HepG2 (cell line): Measurements from ENCODE around the gene DNMT1. TPM values are rescaled to one million over a fixed set of nuclear protein-coding genes. Genes with fewer than 3 reads are reported as not detected.

Source experiments
- AGO2 ChIP-seq: fragments of 200-400 bp; formaldehyde crosslinking; optimal IDR thresholded peaks from 2 replicates; pipeline ENCODE3; 2017; ENCODE audit warnings: mild to moderate bottlenecking, low read depth, low read length, moderate library complexity
- AHR ChIP-seq: IDR thresholded peaks from 2 replicates; pipeline ENCODE4 v1.6.1; 2018; ENCODE audit warnings: missing genetic modification reagents, missing compliant biosample characterization
- ASH2L ChIP-seq: fragments of 300-600, 200-600 bp; sonication (generic); IDR thresholded peaks from 2 replicates; pipeline ENCODE4 v1.7.0; 2017; ENCODE audit warnings: low read depth, mild to moderate bottlenecking, moderate library complexity, mixed read lengths, low read length; ENCODE audit not compliant: insufficient read length
- HOXA9 ChIP-seq: sonication (generic); formaldehyde crosslinking; IDR thresholded peaks from 2 replicates; pipeline ENCODE4 v1.8.1; 2022; ENCODE audit warnings: missing genetic modification reagents, mild to moderate bottlenecking, moderate library complexity, borderline replicate concordance
- KDM3A ChIP-seq: IDR thresholded peaks from 2 replicates; pipeline ENCODE4 v1.6.1; 2018; ENCODE audit warnings: low read depth, missing compliant biosample characterization
- MATR3 ChIP-seq: sonication (generic); formaldehyde crosslinking; IDR thresholded peaks from 2 replicates; pipeline ENCODE4 v1.4.0; 2020; ENCODE audit warnings: missing genetic modification reagents
- MXD4 ChIP-seq: IDR thresholded peaks from 2 replicates; pipeline ENCODE4 v1.6.1; 2016; ENCODE audit warnings: mild to moderate bottlenecking, missing biosample characterization, missing genetic modification reagents
- NKX3-1 ChIP-seq: sonication (generic); formaldehyde crosslinking; IDR thresholded peaks from 2 replicates; pipeline ENCODE4 v1.5.0; 2020; ENCODE audit warnings: missing genetic modification reagents
- PTBP1 ChIP-seq: fragments of 200-400 bp; formaldehyde crosslinking; IDR thresholded peaks from 2 replicates; pipeline ENCODE4 v1.6.1; 2018; ENCODE audit warnings: low read length, low read depth; ENCODE audit not compliant: poor library complexity, severe bottlenecking
- SIN3B ChIP-seq: fragments of 150-350 bp; IDR thresholded peaks from 2 replicates; pipeline ENCODE4 v1.6.1; 2014; ENCODE audit warnings: low read length
- SMARCE1 ChIP-seq: fragments of 450-650 bp; IDR thresholded peaks from 2 replicates; pipeline ENCODE4 v1.6.1; 2017; ENCODE audit warnings: borderline replicate concordance
- SP1 ChIP-seq, 2 experiments: fragments of 450-650 bp in 1 of 2; sonication (generic) in 1 of 2; formaldehyde crosslinking in 1 of 2; IDR thresholded peaks; 2 replicates each; pipeline versions ENCODE4 v1.4.0 to v1.6.1; 2016 to 2020; ENCODE audit warnings: missing genetic modification reagents in 1 of 2
- TMF1 ChIP-seq: sonication (generic); formaldehyde crosslinking; IDR thresholded peaks from 2 replicates; pipeline ENCODE4 v1.8.1; 2022; ENCODE audit warnings: low read depth, missing genetic modification reagents
- ZBTB8A ChIP-seq: sonication (generic); formaldehyde crosslinking; IDR thresholded peaks from 2 replicates; pipeline ENCODE4 v1.4.0; 2020; ENCODE audit warnings: mild to moderate bottlenecking, low read depth, missing genetic modification reagents, borderline replicate concordance
- polyA plus RNA-seq, 8 experiments: library from polyadenylated mRNA; depleted of rRNA in 3 of 8; stranded (reverse) in 7 of 8; unstranded in 1 of 8; fragments of >200 nt; fragmentation: Illumina TruSeq in 4 of 8; extraction: Trizol in 4 of 8; gene quantifications; 2 replicates each; pipeline versions ENCODE4 v1.2.1 to v1.2.3, GENCODE V29; 2011 to 2016; ENCODE audit warnings: low read depth in 4 of 8, missing spikeins in 1 of 8, mixed read lengths in 1 of 8; ENCODE audit not compliant: insufficient read depth in 1 of 8
- total RNA-seq, 5 experiments: library from RNA; depleted of rRNA; stranded (reverse); fragments of >200 nt; fragmentation: Illumina TruSeq; extraction: Trizol; gene quantifications; 2 replicates each; pipeline ENCODE4 v1.2.3, GENCODE V29; 2016; ENCODE audit warnings: low read depth in 1 of 5
- TF ChIP-seq, protein P1 (sequence below), 2 experiments: fragments of 450-650 bp in 1 of 2; sonication (generic) in 1 of 2; formaldehyde crosslinking in 1 of 2; IDR thresholded peaks; 2 replicates each; pipeline versions ENCODE4 v1.6.1 to v1.8.0; 2016 to 2022; ENCODE audit warnings: antibody characterized with exemption in 1 of 2, mild to moderate bottlenecking in 1 of 2, missing genetic modification reagents in 1 of 2
- TF ChIP-seq, protein P2 (sequence below): sonication (generic); formaldehyde crosslinking; IDR thresholded peaks from 2 replicates; pipeline ENCODE4 v1.9.0; 2021; ENCODE audit warnings: missing genetic modification reagents, borderline replicate concordance
- TF ChIP-seq, protein P3 (sequence below): sonication (generic); formaldehyde crosslinking; IDR thresholded peaks from 2 replicates; pipeline ENCODE4 v1.4.0; 2020; ENCODE audit warnings: low read depth, mild to moderate bottlenecking, missing genetic modification reagents

The DNMT1 gene
- total and polyA plus RNA-seq, 2 of the 13 experiments (the other 11 are each of a cell fraction or from before 2014, with no cell fraction given): 31.2 to 91.1 TPM

DNA sequence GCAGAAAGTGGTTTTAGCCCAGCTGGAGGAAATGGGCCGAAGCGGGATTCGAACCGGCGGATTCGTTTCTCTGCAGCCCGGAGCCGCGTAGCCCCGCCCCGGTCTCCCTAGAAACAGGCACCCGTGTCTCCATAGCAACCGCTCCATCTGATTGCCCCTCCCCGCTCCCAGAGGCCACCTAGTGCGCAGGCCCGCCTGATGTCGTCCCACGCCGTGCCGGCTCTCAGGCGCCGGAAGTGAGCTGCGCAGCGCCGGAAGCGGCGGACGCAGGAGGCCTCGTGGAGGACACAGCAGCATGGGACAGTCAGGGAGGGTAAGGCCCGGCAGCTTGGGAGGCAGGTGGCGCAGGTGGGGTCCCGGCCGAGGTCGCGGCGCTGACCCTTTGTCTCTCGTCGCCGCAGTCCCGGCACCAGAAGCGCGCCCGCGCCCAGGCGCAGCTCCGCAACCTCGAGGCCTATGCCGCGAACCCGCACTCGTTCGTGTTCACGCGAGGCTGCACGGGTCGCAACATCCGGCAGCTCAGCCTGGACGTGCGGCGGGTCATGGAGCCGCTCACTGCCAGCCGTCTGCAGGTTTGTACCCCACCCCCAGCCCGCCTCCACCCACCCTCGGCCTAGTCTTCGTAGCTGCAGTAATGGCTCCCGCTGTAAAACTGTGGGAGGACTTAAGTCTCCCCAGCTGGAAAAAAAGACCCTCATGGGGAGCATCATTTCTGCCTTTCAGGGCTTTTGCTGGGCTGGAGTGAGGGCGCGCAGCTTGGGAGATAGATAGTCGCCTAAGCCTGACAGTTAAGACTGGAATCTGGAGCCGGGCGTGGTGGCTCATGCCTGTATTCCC, 88.4 kb downstream of the DNMT1 start, which contains the start of gene PPAN (continued):
- TF ChIP-seq, protein P1, sequence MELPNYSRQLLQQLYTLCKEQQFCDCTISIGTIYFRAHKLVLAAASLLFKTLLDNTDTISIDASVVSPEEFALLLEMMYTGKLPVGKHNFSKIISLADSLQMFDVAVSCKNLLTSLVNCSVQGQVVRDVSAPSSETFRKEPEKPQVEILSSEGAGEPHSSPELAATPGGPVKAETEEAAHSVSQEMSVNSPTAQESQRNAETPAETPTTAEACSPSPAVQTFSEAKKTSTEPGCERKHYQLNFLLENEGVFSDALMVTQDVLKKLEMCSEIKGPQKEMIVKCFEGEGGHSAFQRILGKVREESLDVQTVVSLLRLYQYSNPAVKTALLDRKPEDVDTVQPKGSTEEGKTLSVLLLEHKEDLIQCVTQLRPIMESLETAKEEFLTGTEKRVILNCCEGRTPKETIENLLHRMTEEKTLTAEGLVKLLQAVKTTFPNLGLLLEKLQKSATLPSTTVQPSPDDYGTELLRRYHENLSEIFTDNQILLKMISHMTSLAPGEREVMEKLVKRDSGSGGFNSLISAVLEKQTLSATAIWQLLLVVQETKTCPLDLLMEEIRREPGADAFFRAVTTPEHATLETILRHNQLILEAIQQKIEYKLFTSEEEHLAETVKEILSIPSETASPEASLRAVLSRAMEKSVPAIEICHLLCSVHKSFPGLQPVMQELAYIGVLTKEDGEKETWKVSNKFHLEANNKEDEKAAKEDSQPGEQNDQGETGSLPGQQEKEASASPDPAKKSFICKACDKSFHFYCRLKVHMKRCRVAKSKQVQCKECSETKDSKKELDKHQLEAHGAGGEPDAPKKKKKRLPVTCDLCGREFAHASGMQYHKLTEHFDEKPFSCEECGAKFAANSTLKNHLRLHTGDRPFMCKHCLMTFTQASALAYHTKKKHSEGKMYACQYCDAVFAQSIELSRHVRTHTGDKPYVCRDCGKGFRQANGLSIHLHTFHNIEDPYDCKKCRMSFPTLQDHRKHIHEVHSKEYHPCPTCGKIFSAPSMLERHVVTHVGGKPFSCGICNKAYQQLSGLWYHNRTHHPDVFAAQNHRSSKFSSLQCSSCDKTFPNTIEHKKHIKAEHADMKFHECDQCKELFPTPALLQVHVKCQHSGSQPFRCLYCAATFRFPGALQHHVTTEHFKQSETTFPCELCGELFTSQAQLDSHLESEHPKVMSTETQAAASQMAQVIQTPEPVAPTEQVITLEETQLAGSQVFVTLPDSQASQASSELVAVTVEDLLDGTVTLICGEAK (IDR thresholded peaks at IDR 0.05): peak; percentile 86
- TF ChIP-seq, protein P1 (CRISPR knock-in tag; IDR thresholded peaks at IDR 0.05): peak; percentile 64
- TF ChIP-seq PTBP1 (no peak), MATR3 (CRISPR knock-in tag) (no peak), SMARCE1 (no peak), NKX3-1 (CRISPR knock-in tag) (0 out of 2 replicates have a peak, but pooled peaks have one; percentile 58), MXD4 (peak; percentile 99), SIN3B (peak; percentile 83), TMF1 (CRISPR knock-in tag) (no peak), HOXA9 (CRISPR knock-in tag) (no peak), ZBTB8A (CRISPR knock-in tag) (no peak), AHR (peak; percentile 93; the same call in 1 of the 2 replicates), AGO2 (peak; percentile 71), SP1 (IDR thresholded peaks at IDR 0.05) (no peak), SP1 (CRISPR knock-in tag; IDR thresholded peaks at IDR 0.05) (peak; percentile 22; the same call in 1 of the 2 replicates), KDM3A (peak; percentile 88; the same call in 1 of the 2 replicates), ASH2L (peak; percentile 86)
- TF ChIP-seq, protein P2, sequence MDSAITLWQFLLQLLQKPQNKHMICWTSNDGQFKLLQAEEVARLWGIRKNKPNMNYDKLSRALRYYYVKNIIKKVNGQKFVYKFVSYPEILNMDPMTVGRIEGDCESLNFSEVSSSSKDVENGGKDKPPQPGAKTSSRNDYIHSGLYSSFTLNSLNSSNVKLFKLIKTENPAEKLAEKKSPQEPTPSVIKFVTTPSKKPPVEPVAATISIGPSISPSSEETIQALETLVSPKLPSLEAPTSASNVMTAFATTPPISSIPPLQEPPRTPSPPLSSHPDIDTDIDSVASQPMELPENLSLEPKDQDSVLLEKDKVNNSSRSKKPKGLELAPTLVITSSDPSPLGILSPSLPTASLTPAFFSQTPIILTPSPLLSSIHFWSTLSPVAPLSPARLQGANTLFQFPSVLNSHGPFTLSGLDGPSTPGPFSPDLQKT (CRISPR knock-in tag): no peak; the same call in 1 of the 2 replicates
- TF ChIP-seq, protein P3, sequence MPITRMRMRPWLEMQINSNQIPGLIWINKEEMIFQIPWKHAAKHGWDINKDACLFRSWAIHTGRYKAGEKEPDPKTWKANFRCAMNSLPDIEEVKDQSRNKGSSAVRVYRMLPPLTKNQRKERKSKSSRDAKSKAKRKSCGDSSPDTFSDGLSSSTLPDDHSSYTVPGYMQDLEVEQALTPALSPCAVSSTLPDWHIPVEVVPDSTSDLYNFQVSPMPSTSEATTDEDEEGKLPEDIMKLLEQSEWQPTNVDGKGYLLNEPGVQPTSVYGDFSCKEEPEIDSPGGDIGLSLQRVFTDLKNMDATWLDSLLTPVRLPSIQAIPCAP (CRISPR knock-in tag): no peak
